GM18520 (cell line): ENCODE results near the gene LIMS1.
A peak's percentile ranks its signal among the peaks of the same experiment; 100 is the strongest.
"Not testable (repeated sequence)": the region's sequence is repeated elsewhere in the genome, so short reads cannot be mapped to it uniquely, and the experiment has no call there.

ENCODE experiments used
- ATAC-seq: cut with Tn5 transposase; IDR thresholded peaks from one replicate; pipeline ENCODE4 v1.9.1; 2021; ENCODE audit not compliant: unreplicated experiment

The LIMS1 gene

GRCh38 chr2:108657517-108657916, 123.2 kb downstream of the LIMS1 start:
- not testable (repeated sequence) for ATAC-seq

GRCh38 chr2:108658553-108658952, 124.3 kb downstream of the LIMS1 start:
- ATAC-seq = not testable (repeated sequence)

- ATAC-seq = not testable (repeated sequence)
These were observed 127.2 kb downstream of the LIMS1 start for GRCh38 chr2:108661493-108661892.

- peak; percentile 75 for ATAC-seq
These were observed 127.9 kb downstream of the LIMS1 start for GRCh38 chr2:108662207-108662612.

GRCh38 chr2:108663346-108663745, 129.1 kb downstream of the LIMS1 start:
- not testable (repeated sequence) for ATAC-seq

- ATAC-seq = not testable (repeated sequence)
These were observed 129.8 kb downstream of the LIMS1 start for GRCh38 chr2:108664089-108664488.

GRCh38 chr2:108664979-108665378, 130.7 kb downstream of the LIMS1 start:
- not testable (repeated sequence) for ATAC-seq

- not testable (repeated sequence) for ATAC-seq
These were observed 131.7 kb downstream of the LIMS1 start for GRCh38 chr2:108665975-108666374.

GRCh38 chr2:108667140-108667539, 132.9 kb downstream of the LIMS1 start:
- ATAC-seq = not testable (repeated sequence)

GRCh38 chr2:108670282-108670681, 136.0 kb downstream of the LIMS1 start:
- ATAC-seq = not testable (repeated sequence)

- ATAC-seq = not testable (repeated sequence)
These were observed 138.0 kb downstream of the LIMS1 start for GRCh38 chr2:108672200-108672805.

GRCh38 chr2:108676522-108676921, 142.3 kb downstream of the LIMS1 start:
- not testable (repeated sequence) for ATAC-seq

GRCh38 chr2:108677239-108677744, 143.0 kb downstream of the LIMS1 start:
- ATAC-seq = not testable (repeated sequence)

- ATAC-seq = not testable (repeated sequence)
These were observed 144.0 kb downstream of the LIMS1 start for GRCh38 chr2:108678198-108678651.

- ATAC-seq = not testable (repeated sequence)
These were observed 146.5 kb downstream of the LIMS1 start for GRCh38 chr2:108680805-108681204.

GRCh38 chr2:108688818-108689756, 154.8 kb downstream of the LIMS1 start:
- not testable (repeated sequence) for ATAC-seq

- ATAC-seq = peak; percentile 60
These were observed 155.7 kb downstream of the LIMS1 start for GRCh38 chr2:108690001-108690400.

- ATAC-seq = no peak
These were observed 157.2 kb downstream of the LIMS1 start for GRCh38 chr2:108691447-108691846.

- no peak for ATAC-seq
These were observed 166.9 kb downstream of the LIMS1 start for GRCh38 chr2:108701208-108701607.

GRCh38 chr2:108701806-108702205, 167.5 kb downstream of the LIMS1 start:
- no peak for ATAC-seq

GRCh38 chr2:108704871-108705270, 170.6 kb downstream of the LIMS1 start:
- no peak for ATAC-seq

- no peak for ATAC-seq
These were observed 173.0 kb downstream of the LIMS1 start for GRCh38 chr2:108707300-108707699.
